Pancreas (tissue), 10 donors: Measurements from ENCODE around the gene SEPTIN1. TPM values are rescaled to one million over a fixed set of nuclear protein-coding genes. Genes with fewer than 3 reads are reported as not detected.

Experiments used
- ATAC-seq, 4 donors: fragments of 200-7000 bp; cut with Tn5 transposase; one replicate each; pipeline versions ENCODE4 v1.8.0 to v1.9.1; 2020; ENCODE audit warnings: mild to moderate bottlenecking in 4 of 4, moderate library complexity in 4 of 4
- DNase-seq, 6 donors: peaks; one replicate each; pipeline ENCODE4 v3.0.0-alpha.2; 2020
- FAIRE-seq: peaks from 2 replicates; lab custom pipeline; 2012; peaks lifted over from hg19 to GRCh38; lab: Jason Lieb, UNC
- H3K27ac ChIP-seq, 4 donors: fragments of 200-600 bp; sonication (generic); 1 replicate in 3 of 4; 2 replicates in 1 of 4; pipeline versions ENCODE4 v1.5.0 to v1.8.0; 2020
- H3K27me3 ChIP-seq, 4 donors: fragments of 200-600 bp; one replicate each; pipeline ENCODE4 v1.8.0; 2021
- H3K36me3 ChIP-seq, 3 donors: fragments of 200-600 bp; sonication (generic) in 1 of 3; one replicate each; pipeline versions ENCODE4 v1.5.0 to v1.8.0; 2020 to 2021
- H3K4me1 ChIP-seq, 3 donors: fragments of 200-600 bp; one replicate each; pipeline ENCODE4 v1.8.0; 2021
- H3K4me3 ChIP-seq, 4 donors: fragments of 200-600 bp; sonication (generic) in 2 of 4; one replicate each; pipeline versions ENCODE4 v1.5.0 to v1.8.0; 2020 to 2021
- H3K9me3 ChIP-seq, 4 donors: fragments of 200-600 bp; one replicate each; pipeline ENCODE4 v1.8.0; 2021
- CTCF ChIP-seq, 4 donors: fragments of 200-600 bp; sonication (generic) in 3 of 4; IDR thresholded peaks; one replicate each; pipeline versions ENCODE4 v1.5.0 to v1.8.0; 2021; ENCODE audit warnings: antibody characterized with exemption in 4 of 4
- WGBS, 2 donors: extraction: QIAGEN DNeasy Blood & Tissue Kit; methylation state at CpG; one replicate each; pipeline ENCODE4 v1.1.7; 2013; 5-methylcytosine and 5-hydroxymethylcytosine counted together
- intact Hi-C, 3 donors: fragments of 100-400 bp; cut with DNase I; formaldehyde crosslinking; loops; one replicate each; pipeline versions ENCODE4 v1.11.1 to v1.14.2; 2022
- polyA plus RNA-seq, 2 donors: library from polyadenylated mRNA; stranded (reverse); fragments of 200-250 nt; gene quantifications; one replicate each; pipeline ENCODE4 v1.2.3, GENCODE V29; 2013
- total RNA-seq, 6 donors: library from RNA; stranded (reverse); fragmentation: NEBNext Ultra II Directional in 4 of 6; extraction: Animal tissue kit (Norgen Biotek cat#: 25700) in 4 of 6; gene quantifications; one replicate each; pipeline versions ENCODE4 v1.2.1 to v1.2.4, GENCODE V29; 2021 to 2023
- donor health status: healthy with polysubstance abuse.
- donor health status: DM: no; HTN: no; CAD: no; lungs with moderate emphysema.
- donor health status: DM: no; HTN: no; CAD: no.
- donor health status: control.
- donor health status: control.
- donor health status: Bipolar disorder and iron deficiency.
- donor health status: DM: yes; HTN: yes; CAD: no.
- donor health status: DM: no; HTN: no; CAD: no.
- donor health status: DM: no; HTN: no; CAD: no.
- donor health status: DM: yes; HTN: yes; CAD: no.

The SEPTIN1 gene
- total and polyA plus RNA-seq, 8 donors: 0.63 to 3.3 (median 1.5) TPM

- ATAC-seq (peak; percentile 60 to 71 (median 70)), DNase-seq (peak; percentile 83 to 96 (median 94)), FAIRE-seq (no peak)
- 54 to 56% methylated on average over 11 of the region's 11 CpGs for WGBS, 2 donors
- intact Hi-C loops: no loop called here
- peaks cover 9 to 31% (median 23%) of the 10 kb centered on the region in 3 donors for H3K4me1 ChIP-seq
- peaks cover 0 to 20% (median 12%) of the 10 kb centered on the region in 3 donors for H3K36me3 ChIP-seq
- TF ChIP-seq CTCF (IDR thresholded peaks at IDR 0.05): no peak
- peak overlapping the region; percentile 16 to 63 (median 34) for H3K27ac ChIP-seq
- no peaks in the 10 kb centered on the region for H3K9me3 ChIP-seq
- H3K4me3 ChIP-seq: no peak overlapping the region
- no peaks in the 10 kb centered on the region for H3K27me3 ChIP-seq
Observed at GRCh38 chr16:30351586-30352419, 30.6 kb downstream of the SEPTIN1 start.

GRCh38 chr16:30351001-30351441 is 31.3 kb downstream of the SEPTIN1 start:
- no peak for FAIRE-seq
- H3K4me3 ChIP-seq: no peak overlapping the region
- no peak for ATAC-seq
- H3K4me1 ChIP-seq: peaks cover 9 to 28% (median 23%) of the 10 kb centered on the region in 3 donors
- H3K9me3 ChIP-seq: no peaks in the 10 kb centered on the region
- intact Hi-C loops: no loop called here
- no peak for TF ChIP-seq CTCF (IDR thresholded peaks at IDR 0.05)
- H3K36me3 ChIP-seq: peaks cover 0 to 20% (median 12%) of the 10 kb centered on the region in 3 donors
- WGBS, 2 donors: 91 to 92% methylated on average over 15 of the region's 15 CpGs
- no peak overlapping the region for H3K27ac ChIP-seq
- no peaks in the 10 kb centered on the region for H3K27me3 ChIP-seq
- DNase-seq: peak in 2 of 6 donors; percentile 14 to 39

- FAIRE-seq (no peak), DNase-seq (no peak), ATAC-seq (no peak)
- TF ChIP-seq CTCF (IDR thresholded peaks at IDR 0.05): no peak
- H3K9me3 ChIP-seq: no peaks in the 10 kb centered on the region
- WGBS, 2 donors: 93 to 94% methylated on average over 3 of the region's 3 CpGs
- peaks cover 9 to 28% (median 23%) of the 10 kb centered on the region in 3 donors for H3K4me1 ChIP-seq
- no peaks in the 10 kb centered on the region for H3K27me3 ChIP-seq
- intact Hi-C loops: no loop called here
- H3K27ac ChIP-seq: no peak overlapping the region
- peaks cover 0 to 20% (median 12%) of the 10 kb centered on the region in 3 donors for H3K36me3 ChIP-seq
- no peak overlapping the region for H3K4me3 ChIP-seq
Observed at GRCh38 chr16:30350134-30350871, 32.1 kb downstream of the SEPTIN1 start.

- peaks cover 9 to 28% (median 23%) of the 10 kb centered on the region in 3 donors for H3K4me1 ChIP-seq
- no peak for DNase-seq
- intact Hi-C loops: no loop called here
- no peak overlapping the region for H3K27ac ChIP-seq
- ATAC-seq: no peak
- H3K4me3 ChIP-seq: no peak overlapping the region
- no peak for FAIRE-seq
- WGBS, 2 donors: 88 to 97% methylated on average over 3 of the region's 3 CpGs
- peaks cover 0 to 20% (median 12%) of the 10 kb centered on the region in 3 donors for H3K36me3 ChIP-seq
- TF ChIP-seq CTCF (IDR thresholded peaks at IDR 0.05): no peak
- H3K9me3 ChIP-seq: no peaks in the 10 kb centered on the region
- H3K27me3 ChIP-seq: no peaks in the 10 kb centered on the region
Observed at GRCh38 chr16:30349675-30350074, 32.7 kb downstream of the SEPTIN1 start.
